IPS-NIHi11 (cell line): Measurements from ENCODE around the gene METTL4.
A peak's percentile ranks its signal among the peaks of the same experiment; 100 is the strongest.

ENCODE experiments used
- DNase-seq: peaks from one replicate; pipeline ENCODE4 v3.0.0; 2012; ENCODE audit warnings: mixed read lengths, low spot score

Gene METTL4, protein sequence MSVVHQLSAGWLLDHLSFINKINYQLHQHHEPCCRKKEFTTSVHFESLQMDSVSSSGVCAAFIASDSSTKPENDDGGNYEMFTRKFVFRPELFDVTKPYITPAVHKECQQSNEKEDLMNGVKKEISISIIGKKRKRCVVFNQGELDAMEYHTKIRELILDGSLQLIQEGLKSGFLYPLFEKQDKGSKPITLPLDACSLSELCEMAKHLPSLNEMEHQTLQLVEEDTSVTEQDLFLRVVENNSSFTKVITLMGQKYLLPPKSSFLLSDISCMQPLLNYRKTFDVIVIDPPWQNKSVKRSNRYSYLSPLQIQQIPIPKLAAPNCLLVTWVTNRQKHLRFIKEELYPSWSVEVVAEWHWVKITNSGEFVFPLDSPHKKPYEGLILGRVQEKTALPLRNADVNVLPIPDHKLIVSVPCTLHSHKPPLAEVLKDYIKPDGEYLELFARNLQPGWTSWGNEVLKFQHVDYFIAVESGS

GRCh38 chr18:2571200-2572170 is at the start of gene METTL4, which contains the start of gene NDC80:
TSS of gene METTL4 (minus strand) at chr18:2571505. CDS start at chr18:2567216, 4,289 bp downstream.
TSS of gene NDC80 (plus strand) at chr18:2571557. CDS start at chr18:2572986, 1,429 bp downstream.
- DNase-seq = peak; percentile 91

GRCh38 chr18:2618009-2618408 is 46.7 kb upstream of the METTL4 start:
- no peak for DNase-seq

GRCh38 chr18:2617401-2617998 is 46.2 kb upstream of the METTL4 start:
- DNase-seq = no peak

GRCh38 chr18:2612996-2613395 is 41.7 kb upstream of the METTL4 start:
- DNase-seq = no peak

DNA sequence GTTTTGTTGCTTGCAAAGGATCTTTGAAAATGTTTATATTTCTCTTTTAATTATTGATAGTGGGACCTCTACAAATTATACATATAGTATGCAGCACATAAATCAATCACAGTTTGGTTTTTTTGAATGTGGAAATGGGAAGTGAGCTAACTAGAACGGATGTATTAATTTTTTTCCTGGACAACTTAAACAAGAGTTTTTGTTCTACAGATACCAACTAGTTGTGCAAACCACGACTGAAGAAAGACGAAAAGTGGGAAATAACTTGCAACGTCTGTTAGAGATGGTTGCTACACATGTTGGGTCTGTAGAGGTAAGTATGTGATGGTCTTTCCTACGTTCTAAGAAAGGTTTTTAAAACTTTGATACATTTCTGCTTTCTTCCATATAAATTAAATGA is 39.2 kb upstream of the METTL4 start:
- no peak for DNase-seq

DNA sequence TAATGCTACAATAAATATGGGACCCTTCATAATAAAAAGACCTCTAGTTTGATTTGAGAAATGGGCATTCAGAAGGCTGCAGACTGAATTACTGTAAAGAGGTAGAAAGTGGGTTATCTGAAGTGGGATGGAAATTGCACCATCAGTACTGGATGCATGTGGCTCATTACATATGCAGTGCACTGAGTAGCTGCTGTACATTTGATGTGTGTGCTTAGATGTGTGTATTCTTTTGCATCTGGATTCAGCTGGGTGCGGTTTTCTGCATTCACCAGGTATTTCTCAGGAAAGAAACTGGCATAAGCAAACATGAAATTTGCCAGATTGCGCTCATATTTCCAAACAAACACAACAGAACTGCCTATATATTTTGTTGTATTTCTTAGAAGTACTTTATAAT is 38.3 kb upstream of the METTL4 start:
- no peak for DNase-seq

- DNase-seq = no peak
Observed at GRCh38 chr18:2606335-2606734, 35.0 kb upstream of the METTL4 start.

DNA sequence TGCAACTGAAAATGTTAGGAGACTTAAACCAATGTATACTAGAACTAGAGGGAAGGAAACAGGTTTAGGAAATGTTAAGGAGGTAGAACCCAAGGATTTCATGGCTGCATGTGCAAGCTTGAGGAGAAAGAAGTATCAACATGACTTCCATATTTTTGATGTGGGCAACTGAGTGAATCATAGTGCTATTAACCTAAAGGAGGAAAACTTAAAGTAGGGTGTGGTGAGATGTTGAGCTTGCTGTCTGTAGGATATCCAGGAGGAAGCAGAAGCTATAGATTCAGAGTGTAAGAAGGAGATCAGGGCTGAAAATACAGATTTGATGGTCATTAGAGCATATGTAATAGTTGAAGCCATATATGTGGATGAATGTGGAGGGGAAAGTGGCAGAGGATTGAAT is 31.5 kb upstream of the METTL4 start:
- no peak for DNase-seq

GRCh38 chr18:2597639-2598038 is 26.3 kb upstream of the METTL4 start:
- DNase-seq = no peak

DNA sequence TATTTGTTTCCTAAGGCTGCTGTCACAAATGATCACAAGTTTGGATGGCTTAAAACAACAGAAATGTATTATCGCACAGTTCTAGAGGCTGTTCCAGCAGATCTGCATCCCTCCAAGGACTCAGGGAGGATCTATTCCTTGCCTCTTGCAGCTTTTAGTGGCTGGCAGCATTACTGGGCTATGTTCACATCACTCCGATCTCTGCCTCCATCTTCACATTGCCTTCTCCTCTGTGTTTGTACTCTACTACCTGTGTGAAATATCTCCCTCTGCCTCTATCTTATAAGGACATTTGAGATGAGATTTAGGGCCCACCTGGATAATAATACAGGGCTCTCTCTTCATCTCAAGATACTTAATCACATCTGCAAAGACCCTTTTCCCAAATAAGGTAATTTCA is 19.0 kb upstream of the METTL4 start:
- DNase-seq = no peak

DNA sequence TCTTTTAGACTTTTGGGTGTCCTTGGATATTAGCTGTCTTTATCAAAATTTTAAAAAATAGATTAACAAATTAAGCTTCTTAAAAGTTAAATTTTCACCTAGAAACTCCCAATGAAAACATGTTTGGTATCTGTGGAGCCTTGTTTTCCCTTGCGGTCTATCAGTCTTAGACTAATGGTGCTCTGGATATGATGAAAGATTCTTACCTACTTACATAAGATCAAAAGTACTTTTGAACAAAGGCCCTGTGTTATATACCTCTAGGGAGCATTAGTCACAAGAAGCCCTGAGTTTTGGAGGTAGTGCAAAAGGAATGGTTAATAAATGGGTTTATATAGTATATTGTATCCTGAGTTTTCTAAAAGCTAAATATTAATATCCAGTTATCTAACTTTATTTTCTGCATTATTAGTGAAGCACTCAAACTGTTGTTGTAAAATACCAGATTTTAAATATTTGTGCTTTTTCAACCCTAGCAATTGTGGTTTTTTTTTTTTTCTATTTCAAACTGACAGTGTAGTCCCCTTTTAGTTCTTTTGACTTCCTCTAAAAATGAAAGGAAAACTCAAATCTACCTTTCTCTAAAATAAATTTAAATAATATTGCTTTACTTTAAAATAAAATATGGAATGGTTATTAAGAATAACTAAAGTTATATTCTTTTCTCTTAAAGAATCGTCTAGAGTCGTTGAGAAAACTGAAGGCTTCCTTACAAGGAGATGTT is 18.2 kb upstream of the METTL4 start:
- no peak for DNase-seq

- DNase-seq = no peak
Observed at GRCh38 chr18:2588666-2589344, 17.5 kb upstream of the METTL4 start.

- DNase-seq = no peak
Observed at GRCh38 chr18:2587788-2588187, 16.5 kb upstream of the METTL4 start.

DNA sequence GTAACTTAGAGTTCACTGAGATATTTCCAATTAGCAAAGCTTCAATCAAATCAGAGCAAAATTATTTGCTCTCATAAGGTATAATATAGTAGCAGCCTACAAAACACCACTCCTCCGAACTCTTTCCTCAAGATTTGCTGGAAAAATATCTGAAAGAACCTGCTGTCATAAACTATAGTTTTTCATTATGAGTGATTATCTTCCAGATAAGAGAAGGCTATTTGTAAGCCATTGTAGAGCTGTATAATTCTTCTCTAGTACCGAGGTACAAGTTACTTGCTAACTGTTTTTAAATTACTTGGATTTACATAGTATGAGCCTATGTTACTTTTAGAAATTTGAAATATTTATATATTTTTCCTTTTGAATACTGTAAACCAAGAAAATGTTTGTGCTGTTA is 2.1 kb upstream of the METTL4 start:
- no peak for DNase-seq

GRCh38 chr18:2572892-2573291 is 1.6 kb upstream of the METTL4 start:
- DNase-seq = no peak

DNA sequence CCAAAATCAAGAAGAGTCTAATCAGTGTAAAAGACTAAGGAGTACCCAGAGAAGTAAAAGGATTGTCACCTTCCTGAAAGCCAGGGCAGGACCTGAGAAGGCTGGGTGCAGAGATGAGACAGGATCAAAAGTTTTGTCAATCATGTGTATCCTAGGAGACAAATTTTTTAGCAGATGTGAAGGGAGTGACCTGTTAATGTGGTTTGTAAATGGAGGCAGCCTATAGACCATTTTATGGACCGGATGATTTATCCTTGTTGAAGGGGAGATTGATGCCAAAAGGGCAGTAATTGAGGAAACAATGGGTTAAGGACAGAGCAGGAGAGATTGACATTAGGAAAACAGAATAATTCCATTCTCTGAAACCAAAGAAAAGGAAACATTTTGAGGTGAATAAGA is 865 bp upstream of the METTL4 start:
- no peak for DNase-seq

DNA sequence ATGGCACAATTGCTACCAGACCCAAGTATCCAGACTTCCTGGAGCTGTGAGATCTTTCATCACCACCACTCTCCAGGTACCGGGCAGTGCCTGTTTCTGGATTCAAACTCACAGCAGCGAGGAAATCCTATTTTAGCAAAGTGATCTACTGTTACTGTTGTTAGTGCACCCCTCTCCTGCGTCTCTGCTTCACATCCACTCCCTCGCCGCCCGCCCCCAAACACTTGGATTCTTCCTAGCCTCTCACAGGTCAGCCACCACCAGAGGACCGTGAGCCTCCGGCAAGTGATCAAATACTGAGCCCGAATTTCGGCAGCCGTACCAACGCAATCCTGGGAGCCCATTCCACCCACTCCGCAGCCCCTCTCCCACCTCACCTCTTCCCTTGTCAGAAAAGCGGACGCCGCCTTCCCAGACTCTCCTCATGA is 519 bp downstream of the METTL4 start:
- DNase-seq = peak; percentile 76

DNA sequence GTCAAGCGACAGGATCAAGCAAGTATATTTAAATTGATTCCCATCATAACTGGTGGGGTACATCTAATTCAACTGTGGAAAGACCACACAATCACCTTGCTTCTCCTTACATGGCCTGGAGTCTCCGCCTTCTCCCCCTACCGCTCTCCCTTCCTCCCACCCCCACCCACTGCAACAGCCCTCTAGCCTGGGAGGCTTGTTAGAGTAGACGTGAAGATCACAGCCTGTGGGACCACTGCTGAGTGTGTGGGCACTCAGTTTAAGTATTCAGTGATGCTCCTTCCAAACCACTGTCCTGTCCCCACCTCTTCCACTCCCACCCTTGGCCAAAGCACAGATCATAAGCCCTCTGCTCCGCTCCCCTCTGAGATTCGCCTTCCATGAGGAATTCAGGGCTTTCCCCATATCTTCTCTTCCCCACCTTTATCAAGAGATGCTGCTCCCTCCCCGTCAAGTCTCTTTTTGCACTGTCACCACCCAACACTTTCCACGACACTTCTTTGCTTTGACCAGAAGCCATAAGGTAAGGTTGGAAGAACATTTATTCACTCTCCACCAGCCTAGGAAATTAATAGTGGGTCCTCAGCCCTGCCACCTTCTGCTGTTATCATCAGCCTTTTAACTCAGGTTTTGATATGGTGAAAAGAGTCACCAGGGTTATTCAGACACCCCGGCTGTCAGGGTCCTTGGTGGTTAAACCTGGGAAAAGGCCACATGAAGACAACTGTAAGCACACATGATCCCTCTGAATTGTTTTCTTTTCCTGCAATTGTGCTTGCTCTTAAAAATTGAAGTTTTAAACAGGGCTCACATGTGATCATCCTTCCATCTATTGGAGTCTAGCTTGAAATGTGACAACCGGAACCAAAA is 1.7 kb downstream of the METTL4 start:
- peak; percentile 15 for DNase-seq

DNA sequence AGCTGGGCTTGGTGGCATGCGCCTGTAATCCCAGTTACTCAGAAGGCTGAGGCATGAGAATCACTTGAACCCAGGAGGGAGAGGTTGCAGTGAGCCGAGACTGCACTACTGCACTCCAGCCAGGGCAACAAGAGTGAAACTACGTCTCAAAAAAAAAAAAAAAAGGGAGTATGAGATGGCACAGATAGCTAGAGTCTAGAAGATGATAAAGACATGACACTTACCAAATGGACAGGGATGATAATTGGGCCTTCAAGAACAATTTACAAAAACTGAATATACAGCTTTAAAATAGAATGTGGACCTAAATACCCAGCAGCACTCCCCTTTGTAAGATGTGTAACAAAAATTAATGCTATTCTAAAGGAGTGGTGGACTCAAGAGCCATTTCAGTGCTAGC is 2.7 kb downstream of the METTL4 start:
- DNase-seq = no peak

DNA sequence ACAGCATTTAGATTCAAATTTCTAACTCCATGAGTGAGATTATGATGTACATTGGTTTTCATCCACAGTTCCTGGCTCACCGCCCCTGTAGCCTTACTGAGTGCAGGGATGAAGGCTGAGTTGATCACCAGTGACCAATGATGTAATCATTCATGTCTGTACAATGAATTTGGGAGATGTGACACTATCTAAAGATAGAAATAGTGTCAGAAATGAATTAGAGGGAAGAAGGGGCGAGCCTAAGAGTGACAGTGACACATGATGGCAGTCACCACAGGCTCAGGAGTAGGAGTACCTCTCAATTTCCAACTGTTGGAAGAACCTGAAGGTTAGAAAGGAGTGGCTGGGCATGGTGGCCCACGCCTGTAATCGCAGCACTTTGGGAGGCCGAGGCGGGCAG is 3.2 kb downstream of the METTL4 start:
- DNase-seq = no peak
